NCI-H146 (cell line): ENCODE results near the gene TBCB.
"Not testable (repeated sequence)": the region's sequence is repeated elsewhere in the genome, so short reads cannot be mapped to it uniquely, and the experiment has no call there.

ENCODE experiments used
- DNase-seq: peaks from one replicate; lab custom pipeline; 2025; lab: John Stamatoyannopoulos, UW

TBCB gene

DNA sequence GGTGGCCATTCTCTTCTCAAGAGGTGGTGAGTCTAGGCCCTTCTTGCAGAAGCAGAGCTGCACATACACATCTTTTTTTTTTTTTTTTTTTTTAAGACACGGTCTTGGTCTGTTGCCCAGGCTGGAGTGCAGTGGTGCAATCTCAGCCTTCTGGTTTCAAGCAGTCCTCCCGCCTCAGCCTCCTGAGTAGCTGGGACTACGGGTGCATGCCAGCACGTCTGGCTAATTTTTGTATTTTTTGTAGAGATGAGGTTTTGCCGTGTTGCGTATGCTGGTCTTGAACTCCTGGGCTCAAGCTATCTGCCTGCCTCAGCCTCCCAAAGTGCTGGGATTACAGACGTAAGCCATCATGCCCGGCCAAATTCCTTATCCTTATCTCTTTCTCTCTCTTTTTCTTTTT, 58.6 kb downstream of the TBCB start:
- DNase-seq: not testable (repeated sequence)
